NCI-H2029 treated with DMSO at 0.1 percent for 48 hours (cell line): ENCODE results near the gene SLC19A1.
"Not testable (repeated sequence)": the region's sequence is repeated elsewhere in the genome, so short reads cannot be mapped to it uniquely, and the experiment has no call there.

ENCODE experiments used
- DNase-seq: peaks from one replicate; lab custom pipeline; 2025; lab: John Stamatoyannopoulos, UW

The SLC19A1 gene

DNA sequence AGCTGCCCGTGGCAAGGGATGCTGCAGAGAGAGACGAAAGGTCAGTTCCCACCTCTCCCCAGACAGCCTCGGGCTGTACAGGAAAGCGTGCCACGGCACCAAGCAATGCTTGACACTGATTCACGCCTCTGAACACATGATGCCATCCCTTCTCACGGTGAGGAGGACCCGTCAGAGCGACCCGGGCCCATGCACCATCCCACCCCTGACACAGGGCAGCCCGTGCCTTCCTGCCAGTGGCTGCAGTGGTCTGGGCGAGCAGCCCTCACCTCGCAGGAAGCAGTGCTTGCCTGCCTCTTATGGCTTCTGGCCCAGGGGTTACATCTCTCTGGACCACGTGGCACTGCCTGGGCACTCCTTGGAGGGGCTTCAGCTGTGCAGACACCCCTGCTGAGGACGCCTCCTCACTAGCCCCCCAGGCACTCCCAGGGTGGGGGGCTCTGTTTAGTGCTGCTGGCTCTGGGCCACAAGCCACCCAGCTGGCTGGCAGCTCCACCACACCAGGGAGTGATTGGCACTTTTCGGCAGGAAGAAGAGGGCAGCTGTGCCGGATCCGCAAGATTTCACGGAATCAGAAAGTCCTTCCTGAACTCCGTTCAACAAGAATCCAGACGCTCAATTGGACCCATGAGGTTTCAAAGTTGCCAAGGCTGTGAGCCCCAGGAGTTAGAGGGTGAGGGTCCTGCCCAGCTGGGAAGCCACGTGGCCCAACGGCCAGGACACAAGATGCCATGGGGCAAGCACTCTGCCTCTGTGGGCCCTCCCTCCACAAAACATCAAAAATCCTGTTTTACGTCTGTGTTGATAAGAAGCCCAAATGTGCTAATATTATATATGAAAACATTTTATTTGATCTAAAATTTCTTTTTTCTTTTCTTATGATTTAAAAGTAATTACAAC, 34.8 kb upstream of the SLC19A1 start:
- DNase-seq: no peak

DNA sequence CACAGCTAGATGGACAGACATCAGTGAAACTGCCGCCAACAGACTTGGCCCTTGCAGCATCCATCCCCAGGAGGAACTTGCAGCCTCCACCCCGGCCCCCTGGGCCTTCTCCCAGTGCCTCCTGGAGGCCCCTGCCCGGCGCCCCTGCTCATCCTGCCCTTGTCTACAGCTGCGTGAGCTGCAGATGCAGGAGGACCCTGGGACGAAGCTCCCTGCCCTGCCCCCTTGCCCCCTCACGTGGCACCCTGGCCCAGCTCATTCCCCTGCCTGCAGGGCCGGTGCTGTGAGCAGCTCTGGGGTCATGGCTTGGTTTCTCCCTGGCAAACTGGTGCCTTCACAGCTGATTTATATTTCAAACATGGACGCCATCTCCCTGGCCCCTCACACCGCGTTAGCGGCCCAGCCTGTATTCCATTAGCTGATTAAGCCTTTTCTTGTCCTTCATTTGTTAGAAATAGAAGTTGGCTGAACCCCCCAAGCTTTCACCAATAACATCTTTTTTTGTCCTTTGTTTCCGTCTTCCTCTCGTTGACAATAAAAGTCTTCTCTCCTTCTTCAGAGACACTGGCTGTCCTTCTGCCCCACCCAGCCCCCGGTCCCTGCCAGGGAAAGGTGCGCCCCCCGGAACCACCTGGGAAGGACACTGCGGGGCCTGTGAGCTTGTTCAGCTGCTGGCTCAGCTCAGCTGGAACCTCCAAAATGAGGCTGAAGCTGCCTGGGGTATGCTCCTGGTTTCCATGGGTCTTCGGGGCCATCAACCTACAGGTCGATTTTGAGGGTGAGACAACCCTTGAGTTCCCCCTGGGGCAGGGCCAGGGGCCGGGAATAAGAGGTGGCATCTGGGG, 34.0 kb upstream of the SLC19A1 start:
- no peak for DNase-seq

DNA sequence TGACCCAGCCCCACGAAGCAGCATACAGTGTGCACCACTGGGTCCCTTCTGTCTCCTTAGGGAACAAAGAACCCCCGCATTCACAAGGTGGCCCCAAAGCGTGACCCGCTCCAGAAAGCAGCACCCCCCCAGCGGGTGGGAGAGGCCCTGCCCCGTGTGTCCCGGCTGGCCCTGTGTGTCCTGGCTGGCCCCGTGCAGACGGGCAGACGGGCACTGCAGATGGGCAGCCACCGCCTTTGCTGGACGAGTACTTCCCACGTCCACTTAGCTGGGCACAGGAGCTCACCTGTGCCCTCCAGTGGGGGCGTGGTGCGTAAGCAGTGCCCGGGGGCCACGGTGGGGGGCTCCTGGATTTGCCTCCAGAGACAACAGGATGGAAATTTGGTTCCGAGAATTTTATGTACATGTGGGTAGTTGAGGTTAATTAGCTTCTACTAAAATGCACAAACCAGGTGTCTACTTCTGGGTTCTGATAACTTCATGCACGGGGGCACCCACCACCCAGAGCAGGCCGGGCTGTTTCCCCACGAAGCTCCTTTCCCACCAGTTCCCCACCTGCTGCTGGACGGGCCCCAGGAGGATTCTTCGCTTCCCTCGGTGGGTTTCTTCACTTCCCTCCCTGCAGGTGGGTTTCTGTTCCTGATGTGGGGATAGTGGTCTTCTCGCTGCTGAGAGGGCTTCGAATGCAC, 33.2 kb upstream of the SLC19A1 start:
- DNase-seq: no peak

DNA sequence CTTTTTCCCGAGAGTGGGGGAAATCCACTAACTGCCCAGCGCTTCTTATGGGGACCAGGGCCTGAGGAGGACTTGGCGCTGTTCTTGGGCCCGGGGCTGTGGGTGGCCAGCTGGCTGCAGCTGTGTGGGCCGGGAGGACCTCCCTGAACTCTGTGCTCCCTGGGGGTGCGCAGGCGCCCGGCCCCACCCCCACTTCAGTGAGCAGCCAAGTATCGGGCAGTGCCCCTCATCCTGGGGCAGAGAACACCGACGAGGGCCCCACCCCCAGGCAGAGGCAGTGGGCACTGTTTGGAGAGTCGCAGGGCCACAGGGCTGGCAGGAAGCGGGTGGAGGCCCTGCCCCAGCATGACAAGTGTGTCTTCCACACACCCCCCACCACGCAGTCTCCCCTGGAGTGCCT, 32.5 kb upstream of the SLC19A1 start:
- no peak for DNase-seq

DNA sequence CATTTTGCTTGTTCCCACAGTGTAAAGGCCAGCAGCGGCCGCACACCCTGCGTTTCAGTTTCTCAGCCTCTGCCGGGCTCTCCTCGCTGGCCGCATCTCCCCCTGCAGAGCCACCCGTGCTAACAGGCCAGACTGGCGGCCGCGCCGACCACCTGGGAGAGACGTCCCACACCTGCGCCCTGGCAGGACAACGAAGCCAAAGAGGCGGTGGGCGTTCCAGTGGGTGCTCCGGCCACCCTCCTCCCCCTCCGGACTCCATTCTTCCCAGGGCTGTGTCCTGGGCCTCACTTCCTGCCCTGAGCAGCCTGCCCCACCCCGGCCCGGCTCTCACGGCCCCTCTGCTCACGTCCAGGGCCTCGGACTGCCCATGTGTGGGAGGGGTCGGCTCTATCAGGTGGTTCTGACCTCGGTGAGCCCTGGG, 31.9 kb upstream of the SLC19A1 start:
- no peak for DNase-seq

DNA sequence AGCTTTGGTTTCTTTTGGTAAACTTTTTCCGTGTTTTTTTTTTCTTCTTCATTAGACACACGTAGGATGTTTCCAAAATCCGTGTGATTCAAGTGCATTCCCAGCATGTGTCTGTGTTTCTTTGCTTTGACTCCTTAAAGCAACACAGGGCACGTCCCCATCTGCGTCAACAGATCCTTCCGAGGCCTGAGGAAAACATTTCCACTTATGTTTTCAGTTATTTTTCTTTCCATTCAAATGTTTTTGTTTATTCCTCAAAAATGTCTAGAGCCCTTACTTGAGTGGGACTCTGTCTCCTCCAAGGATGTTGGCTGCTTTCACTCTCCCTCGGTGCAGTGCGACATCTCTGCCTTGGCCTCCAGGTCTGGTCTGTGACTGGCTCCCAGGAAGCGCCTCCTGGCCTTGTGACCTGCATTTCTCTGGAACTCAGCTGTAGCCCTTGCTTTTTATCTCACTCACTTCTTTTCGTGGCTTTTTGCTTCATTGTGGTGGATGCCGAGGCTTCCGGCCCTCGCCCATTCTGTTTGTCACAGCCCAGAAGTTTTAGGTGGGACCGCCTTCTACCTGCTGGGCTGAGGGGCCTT, 31.3 kb upstream of the SLC19A1 start:
- no peak for DNase-seq

DNA sequence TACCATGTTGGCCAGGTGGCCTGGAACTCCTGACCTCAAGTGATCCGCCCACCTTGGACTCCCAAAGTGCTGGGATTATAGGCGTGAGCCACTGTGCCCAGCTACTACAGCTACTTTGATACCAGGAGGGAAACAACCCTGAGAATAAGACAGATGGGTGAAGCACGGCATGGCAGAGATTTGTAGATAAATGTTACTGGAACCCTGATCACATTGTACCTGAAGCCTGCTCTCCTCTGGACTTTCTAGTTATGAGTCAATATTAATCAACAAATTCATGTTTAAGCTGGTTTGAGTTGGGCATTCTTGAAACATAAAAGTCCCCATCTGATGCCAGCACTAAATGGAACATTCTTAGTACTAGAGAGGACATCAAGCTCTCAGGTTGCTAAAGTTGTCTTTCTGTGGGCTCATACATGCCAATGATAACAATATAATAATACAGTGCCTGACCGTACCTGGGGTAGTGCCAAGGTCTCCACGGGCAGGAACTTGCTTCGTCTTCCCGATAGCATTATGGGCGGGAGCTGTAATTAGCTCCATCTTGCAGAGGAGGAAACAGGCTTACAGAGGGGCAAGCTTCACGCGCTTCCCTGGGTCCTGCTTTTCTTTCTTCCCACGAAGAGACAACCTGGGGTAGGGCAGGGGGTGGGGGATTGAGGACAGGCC, 30.7 kb upstream of the SLC19A1 start:
- no peak for DNase-seq

DNA sequence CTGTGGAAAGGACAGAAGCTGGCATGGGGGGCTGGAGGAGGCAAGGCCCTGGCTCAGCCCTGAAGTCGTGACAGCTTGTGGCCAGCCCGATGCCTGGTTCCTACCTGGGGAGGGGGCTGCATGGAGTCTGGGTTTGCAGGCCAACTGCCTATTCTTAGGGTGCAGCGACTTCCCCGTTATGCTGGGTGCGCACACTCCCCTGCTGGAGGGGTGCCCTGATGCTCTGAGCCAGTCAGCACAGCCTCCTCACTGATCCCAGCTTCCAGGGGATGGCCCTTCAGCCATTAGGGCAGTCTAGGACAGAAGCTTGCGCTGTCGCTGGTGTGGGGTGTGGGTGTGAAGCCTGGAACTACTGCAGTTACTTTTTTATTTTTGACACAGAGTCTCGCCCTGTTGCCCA, 30.0 kb upstream of the SLC19A1 start:
- DNase-seq: no peak

DNA sequence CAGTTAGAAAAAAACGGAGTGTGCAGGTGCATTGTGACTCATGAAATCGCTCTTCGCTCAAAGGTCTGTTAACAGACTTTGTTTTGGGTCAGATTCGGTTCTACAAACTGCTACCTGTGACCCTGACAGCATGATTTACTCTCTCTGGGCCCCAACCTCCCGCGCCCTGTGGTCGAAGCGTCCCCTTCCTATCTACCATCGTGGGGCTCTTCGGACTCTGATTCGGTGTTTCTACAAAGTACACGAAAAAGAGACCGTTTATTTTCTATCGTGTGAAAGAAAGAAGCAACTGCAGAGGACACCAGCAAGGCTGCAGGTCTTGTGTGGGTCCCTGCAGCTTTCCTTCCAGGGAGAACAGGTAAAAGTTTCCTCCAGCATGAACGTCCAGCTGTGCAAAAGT, 29.4 kb upstream of the SLC19A1 start:
- no peak for DNase-seq

DNA sequence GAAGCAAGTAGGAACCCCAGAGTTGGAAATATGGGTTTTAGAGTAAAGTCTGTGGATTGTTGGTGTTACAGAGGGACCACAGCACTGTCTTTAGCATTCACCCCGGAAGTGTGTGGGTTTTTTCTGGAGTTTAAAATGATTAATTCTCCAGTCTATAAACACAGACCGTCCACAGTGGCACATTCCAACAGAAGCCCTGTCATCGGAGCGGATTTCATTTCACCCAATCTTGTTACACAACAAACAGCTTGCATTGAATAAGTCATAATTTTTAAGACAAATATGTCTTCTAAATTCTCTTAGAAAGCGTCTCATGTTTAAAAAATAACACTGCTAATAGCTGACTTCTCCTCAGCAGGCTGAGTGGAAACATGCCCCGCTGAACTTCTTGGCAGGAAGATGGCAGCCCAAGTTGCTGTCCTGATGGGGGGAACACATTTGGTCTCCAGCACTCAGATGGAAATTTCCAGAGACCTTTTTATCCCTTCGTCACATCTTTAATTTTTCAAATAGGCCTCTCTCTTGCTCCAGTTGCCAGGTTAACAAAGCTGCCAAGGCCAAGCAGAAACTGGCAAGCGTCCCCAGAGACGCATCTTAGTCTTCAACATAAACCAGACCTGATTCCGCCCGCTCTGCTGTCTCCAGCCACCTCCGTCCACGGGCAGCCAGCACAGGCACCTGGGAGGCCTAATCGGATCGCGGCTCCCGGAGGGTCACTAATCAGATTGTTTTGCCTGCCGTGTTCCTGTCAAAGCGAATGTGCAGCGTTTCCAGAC, 28.8 kb upstream of the SLC19A1 start:
- no peak for DNase-seq

DNA sequence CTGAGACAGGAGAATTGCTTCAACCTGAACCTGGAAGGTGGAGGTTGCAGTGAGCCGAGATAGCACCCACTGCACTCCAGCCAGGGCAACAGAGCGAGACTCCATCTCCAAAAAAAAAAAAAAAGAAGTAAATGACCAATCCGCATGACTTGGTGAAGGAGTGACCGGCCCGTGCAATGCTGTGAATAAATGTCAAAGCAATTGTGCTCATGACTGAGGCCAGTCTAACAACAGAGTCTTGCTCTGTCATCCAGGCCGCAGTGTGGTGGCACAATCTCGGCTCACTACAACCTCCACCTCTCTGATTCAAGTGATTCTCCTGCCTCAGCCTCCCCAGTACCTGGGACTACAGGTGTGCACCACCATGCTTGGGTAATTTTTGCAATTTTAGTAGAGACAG, 27.8 kb upstream of the SLC19A1 start:
- no peak for DNase-seq

DNA sequence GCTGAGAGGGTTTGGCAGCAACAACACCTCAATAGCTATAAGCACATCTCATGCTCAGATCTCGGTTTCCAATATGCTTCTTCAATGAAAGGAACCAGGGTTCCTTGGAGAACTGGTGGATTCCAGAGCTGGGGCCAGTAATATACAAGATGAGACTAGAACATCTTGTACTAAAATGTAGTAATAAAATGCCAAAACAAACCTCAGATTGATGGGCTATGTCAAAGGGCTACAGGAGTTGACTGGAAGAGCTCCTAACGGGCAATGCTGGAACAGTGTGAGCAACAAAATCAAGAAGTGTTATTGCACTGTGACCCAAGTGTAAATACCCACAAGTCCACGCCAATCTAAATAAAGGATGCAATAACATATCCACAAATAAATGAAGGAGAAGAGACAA, 26.1 kb upstream of the SLC19A1 start:
- no peak for DNase-seq

DNA sequence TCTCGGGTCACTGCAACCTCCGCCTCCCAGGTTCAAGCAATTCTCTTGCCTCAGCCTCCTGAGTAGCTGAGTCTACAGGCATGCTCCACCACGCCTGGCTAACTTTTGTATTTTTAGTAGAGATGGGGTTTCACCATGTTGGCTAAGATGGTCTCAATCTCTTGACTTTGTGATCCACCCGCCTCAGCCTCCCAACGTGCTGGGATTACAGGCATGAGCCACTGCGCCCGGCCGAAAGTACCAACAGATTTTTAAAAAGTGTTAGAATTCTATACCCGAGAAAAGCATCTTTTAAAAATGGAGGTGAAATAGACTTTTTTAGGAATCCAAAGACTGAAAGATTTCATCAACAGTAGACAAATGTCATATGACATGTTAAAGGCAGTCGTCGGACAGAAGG, 21.9 kb upstream of the SLC19A1 start:
- DNase-seq: not testable (repeated sequence)

DNA sequence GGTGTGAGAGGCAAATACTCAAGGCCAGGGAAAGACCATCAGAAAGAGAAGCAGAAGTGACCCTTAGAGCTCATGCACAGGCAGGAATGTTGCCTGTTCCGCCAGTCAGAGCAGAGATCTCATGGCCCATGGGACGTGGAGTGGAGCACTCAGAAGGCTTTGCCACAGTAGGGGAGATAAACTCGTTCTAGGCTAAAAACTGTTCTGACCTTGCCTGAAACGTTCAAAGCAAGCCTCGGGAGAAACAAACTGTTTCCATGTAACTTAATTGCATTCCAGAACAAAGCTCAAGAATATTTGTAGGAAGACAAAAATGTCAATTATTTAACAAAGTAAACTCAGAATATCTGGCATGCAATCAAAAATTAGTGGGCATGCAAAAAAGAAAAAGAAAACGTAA, 20.7 kb upstream of the SLC19A1 start:
- DNase-seq: no peak

DNA sequence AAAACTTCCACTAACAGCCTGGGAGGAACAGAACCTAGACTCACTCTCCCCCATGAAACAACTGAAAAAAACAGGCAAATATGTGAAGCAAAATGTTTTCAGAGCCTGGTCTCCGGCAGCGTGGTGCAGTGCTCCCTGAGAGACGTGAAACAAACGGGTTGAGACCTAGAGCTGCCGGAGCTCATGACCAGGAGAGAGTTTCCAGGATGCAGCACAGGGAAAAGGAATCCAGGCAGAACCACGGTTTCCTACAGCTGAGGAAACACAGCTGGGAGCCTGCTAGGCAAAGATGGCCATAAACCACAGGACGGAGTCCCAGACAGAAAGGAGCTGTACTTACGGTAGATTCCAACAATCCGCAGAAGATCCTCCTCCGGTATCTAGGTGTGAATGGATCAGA, 20.2 kb upstream of the SLC19A1 start:
- DNase-seq: no peak

DNA sequence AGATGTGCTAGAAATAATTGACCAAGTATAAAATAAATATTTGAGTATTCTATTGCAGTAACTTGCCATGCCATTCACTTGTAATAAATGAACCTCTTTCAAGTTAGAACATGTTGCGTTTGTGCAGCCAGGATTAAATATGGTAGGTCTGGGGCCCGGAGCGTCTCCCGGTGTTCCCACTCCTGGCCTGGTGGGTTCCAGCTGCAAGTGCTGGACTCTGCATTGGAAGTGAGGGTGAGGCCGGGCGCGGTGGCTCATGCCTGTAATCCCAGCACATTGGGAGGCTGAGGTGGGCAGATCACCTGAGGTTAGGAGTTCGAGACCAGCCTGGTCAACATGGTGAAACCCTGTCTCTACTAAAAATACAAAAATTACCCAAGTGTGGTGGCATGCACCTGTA, 19.0 kb upstream of the SLC19A1 start:
- DNase-seq: not testable (repeated sequence)

DNA sequence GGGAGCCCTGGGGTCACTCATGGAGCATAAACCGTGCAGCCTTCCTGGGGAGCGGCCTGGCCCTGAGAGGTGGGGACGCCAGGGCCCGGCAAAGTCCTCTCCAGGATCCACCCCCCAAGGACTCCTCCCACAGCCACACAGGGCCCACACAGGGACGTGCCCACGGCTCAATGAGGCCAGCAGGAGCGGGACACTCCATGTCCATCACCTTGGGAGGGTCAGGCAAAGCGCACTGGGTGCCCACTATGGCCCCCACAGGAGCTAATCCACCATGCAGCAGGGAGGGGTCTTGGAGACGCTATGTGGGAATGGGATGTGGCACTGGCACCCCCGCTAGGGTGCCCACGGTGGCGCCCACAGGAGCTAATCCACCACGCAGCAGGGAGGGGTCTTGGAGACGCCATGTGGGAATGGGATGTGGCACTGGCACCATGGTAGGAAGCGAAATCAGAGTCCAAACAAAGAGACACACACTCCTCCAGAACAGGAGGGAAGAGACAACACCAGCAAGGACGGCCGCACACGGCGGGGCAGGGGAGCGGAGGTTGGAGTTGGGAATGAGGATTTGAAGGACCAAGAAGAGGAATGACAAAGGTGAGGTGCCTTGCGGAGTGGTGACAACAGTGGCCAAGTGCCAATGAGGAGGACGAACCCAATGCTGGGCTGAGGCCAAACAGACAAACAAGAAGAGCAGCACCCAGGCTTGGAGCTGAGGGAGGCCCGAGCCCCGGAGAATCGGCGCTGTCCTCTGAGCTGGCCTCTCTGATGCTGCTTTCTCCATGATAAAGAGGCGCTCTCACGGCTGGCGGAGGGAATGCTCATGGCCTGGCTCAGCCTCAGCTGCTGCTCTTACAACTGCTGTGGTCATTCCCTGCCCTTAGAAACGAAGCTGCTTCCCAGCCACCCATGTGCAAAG, 18.1 kb upstream of the SLC19A1 start:
- no peak for DNase-seq

DNA sequence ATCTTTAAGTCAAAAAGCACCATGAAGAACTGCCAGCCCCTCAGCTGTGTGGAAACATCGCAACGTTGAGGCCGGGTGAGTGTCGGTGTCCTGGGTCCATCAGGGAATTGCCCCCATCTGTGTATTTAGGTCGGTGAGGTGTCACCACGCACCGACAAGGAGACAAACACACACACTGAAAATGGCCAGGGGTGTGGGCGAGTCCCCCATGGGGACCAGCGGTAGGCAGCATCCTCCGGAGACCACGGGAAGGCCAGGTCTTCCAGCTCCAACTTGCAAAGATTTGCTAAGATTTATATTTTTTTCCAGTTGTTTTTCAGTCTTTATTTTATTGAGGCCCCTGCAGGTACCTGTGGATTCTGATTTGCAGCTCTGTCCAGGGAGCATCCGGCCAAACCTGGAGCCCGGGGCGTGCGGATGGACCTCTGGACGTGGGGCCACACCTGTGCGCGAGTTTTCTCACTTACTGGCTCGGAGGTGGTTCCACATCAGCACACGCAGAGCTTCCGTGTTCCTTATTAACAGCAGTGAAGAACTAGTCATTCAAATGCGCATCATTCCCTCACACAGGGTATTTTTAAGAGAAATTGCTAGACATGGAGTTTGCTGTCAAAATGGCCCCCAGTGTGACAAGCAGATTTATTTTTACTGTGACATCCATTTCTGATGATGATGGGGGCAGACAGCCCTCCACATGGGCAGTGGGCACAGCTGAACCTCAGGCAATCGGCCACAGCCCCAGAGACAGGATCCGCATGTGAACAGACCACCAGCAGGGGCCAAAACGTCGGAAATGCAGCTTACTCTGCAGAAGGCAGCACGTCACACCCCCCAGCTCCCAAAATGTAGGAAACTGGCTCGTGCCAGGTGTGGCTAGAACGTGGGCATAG, 17.2 kb upstream of the SLC19A1 start:
- no peak for DNase-seq
